Raji (cell line): ENCODE measurements around the gene HDAC6.

Source experiments
- POLR2A ChIP-seq: IDR thresholded peaks from 2 replicates; pipeline ENCODE4 v1.6.1; 2011; ENCODE audit warnings: low read depth, low read length, control low read depth; ENCODE audit not compliant: insufficient read depth

Gene HDAC6

GRCh38 chrX:48801280-48802088, at the start of gene HDAC6:
Gene HDAC6, plus strand, starts transcription at chrX:48802067. Its CDS starts 626 bp downstream, at chrX:48802693.
- TF ChIP-seq POLR2A, result peak; percentile 77

- TF ChIP-seq POLR2A, result no peak
Measured at GRCh38 chrX:48752498-48752897, 49.4 kb upstream of the HDAC6 start.

- TF ChIP-seq POLR2A, result no peak
Measured at GRCh38 chrX:48753708-48754228, 48.1 kb upstream of the HDAC6 start.

- TF ChIP-seq POLR2A, result no peak
Measured at GRCh38 chrX:48754238-48754637, 47.6 kb upstream of the HDAC6 start.

- TF ChIP-seq POLR2A, result no peak
Measured at GRCh38 chrX:48761674-48762471, 40.0 kb upstream of the HDAC6 start, which contains the start of gene GLOD5. Gene GLOD5, plus strand, starts transcription at chrX:48761747. Its CDS starts 44 bp downstream, at chrX:48761791.

GRCh38 chrX:48769230-48769629, 32.6 kb upstream of the HDAC6 start:
- TF ChIP-seq POLR2A, result no peak

GRCh38 chrX:48770296-48770695, 31.6 kb upstream of the HDAC6 start:
- no peak for TF ChIP-seq POLR2A

- TF ChIP-seq POLR2A, result no peak
Measured at GRCh38 chrX:48772602-48773001, 29.3 kb upstream of the HDAC6 start.

- no peak for TF ChIP-seq POLR2A
Measured at GRCh38 chrX:48776818-48777439, 24.9 kb upstream of the HDAC6 start.

- TF ChIP-seq POLR2A, result no peak
Measured at GRCh38 chrX:48779399-48779798, 22.5 kb upstream of the HDAC6 start.

- no peak for TF ChIP-seq POLR2A
Measured at GRCh38 chrX:48781705-48782104, 20.2 kb upstream of the HDAC6 start.

- TF ChIP-seq POLR2A, result no peak
Measured at GRCh38 chrX:48782216-48782615, 19.7 kb upstream of the HDAC6 start.

GRCh38 chrX:48782795-48783194, 19.1 kb upstream of the HDAC6 start:
- TF ChIP-seq POLR2A, result no peak

- no peak for TF ChIP-seq POLR2A
Measured at GRCh38 chrX:48784726-48785125, 17.1 kb upstream of the HDAC6 start.

- TF ChIP-seq POLR2A, result no peak
Measured at GRCh38 chrX:48785186-48785539, 16.7 kb upstream of the HDAC6 start.
